Spleen (tissue), 11 donors: Measurements from ENCODE around the gene DYRK4. TPM values are rescaled to one million over a fixed set of nuclear protein-coding genes. Genes with fewer than 3 reads are reported as not detected.

Experiments used
- DNase-seq: peaks from one replicate; pipeline ENCODE4 v3.0.0-alpha.2; 2020
- H3K27ac ChIP-seq, 8 donors: fragments of 200-600 bp; sonication (generic) in 7 of 8; 1 replicate in 4 of 8; 2 replicates in 4 of 8; pipeline versions ENCODE4 v1.5.0 to v1.8.0; 2016 to 2021; ENCODE audit warnings: inconsistent platforms in 4 of 8, mild to moderate bottlenecking in 4 of 8, moderate library complexity in 1 of 8
- H3K27me3 ChIP-seq, 7 donors: fragments of 200-600 bp; sonication (generic) in 6 of 7; replicated peaks in 1 of 7; 1 replicate in 4 of 7; 2 replicates in 3 of 7; pipeline versions ENCODE4 v1.5.0 to v1.8.0; 2016 to 2021; ENCODE audit warnings: inconsistent platforms in 3 of 7, mild to moderate bottlenecking in 1 of 7
- H3K36me3 ChIP-seq, 6 donors: fragments of 200-600 bp; sonication (generic) in 5 of 6; 1 replicate in 4 of 6; 2 replicates in 2 of 6; pipeline versions ENCODE4 v1.5.0 to v1.8.0; 2016 to 2021; ENCODE audit warnings: inconsistent platforms in 2 of 6
- H3K4me1 ChIP-seq, 6 donors: fragments of 200-600 bp; sonication (generic) in 5 of 6; 1 replicate in 3 of 6; 2 replicates in 3 of 6; pipeline versions ENCODE4 v1.5.0 to v1.8.0; 2016 to 2021; ENCODE audit warnings: inconsistent platforms in 3 of 6
- H3K4me3 ChIP-seq, 8 donors: fragments of 200-600 bp; sonication (generic) in 7 of 8; 1 replicate in 4 of 8; 2 replicates in 4 of 8; pipeline versions ENCODE4 v1.5.0 to v1.8.0; 2016 to 2021; ENCODE audit warnings: inconsistent platforms in 4 of 8, mild to moderate bottlenecking in 4 of 8, moderate library complexity in 2 of 8
- H3K9me3 ChIP-seq, 8 donors: fragments of 200-600 bp; sonication (generic) in 7 of 8; 1 replicate in 4 of 8; 2 replicates in 4 of 8; pipeline versions ENCODE4 v1.5.0 to v1.8.0; 2016 to 2021; ENCODE audit warnings: inconsistent platforms in 4 of 8
- CTCF ChIP-seq, 11 experiments: fragments of 200-600 bp in 7 of 11; fragments of 450-650 bp in 4 of 11; sonication (generic) in 4 of 11; IDR thresholded peaks in 8 of 11; conservative IDR thresholded peaks in 3 of 11; 1 replicate in 7 of 11; 2 replicates in 4 of 11; pipeline versions ENCODE4 v1.4.0 to v1.8.0; 2016 to 2021; ENCODE audit warnings: antibody characterized with exemption in 11 of 11, inconsistent platforms in 4 of 11, mild to moderate bottlenecking in 1 of 11
- POLR2A ChIP-seq, 3 donors: fragments of 450-650 bp; IDR thresholded peaks; one replicate each; pipeline ENCODE4 v1.5.1; 2017; ENCODE audit warnings: antibody characterized with exemption in 3 of 3, mild to moderate bottlenecking in 1 of 3
- POLR2AphosphoS5 ChIP-seq, 3 donors: sonication (generic); formaldehyde crosslinking; IDR thresholded peaks; one replicate each; pipeline ENCODE4 v1.5.1; 2017; ENCODE audit warnings: antibody characterized with exemption in 3 of 3
- WGBS, 5 donors: extraction: QIAGEN DNeasy Blood & Tissue Kit in 3 of 5; methylation state at CpG; one replicate each; pipeline versions ENCODE4 v1.1.5 to v1.1.7; 2013 to 2018; 5-methylcytosine and 5-hydroxymethylcytosine counted together
- intact Hi-C: fragments of 100-400 bp; cut with DNase I; formaldehyde crosslinking; loops from one replicate; pipeline ENCODE4 v1.15.0; 2023; ENCODE audit warnings: low total_unique reads
- polyA plus RNA-seq, 3 donors: library from polyadenylated mRNA; stranded (reverse); fragments of 200-250 nt; gene quantifications; one replicate each; pipeline ENCODE4 v1.2.1, GENCODE V29; 2013
- total RNA-seq, 7 donors: library from RNA; depleted of rRNA in 3 of 7; stranded (reverse); fragments of >200 nt in 3 of 7; fragmentation: NEBNext Ultra II Directional in 4 of 7; extraction: Animal tissue kit (Norgen Biotek cat#: 25700) in 4 of 7; gene quantifications; one replicate each; pipeline versions ENCODE4 v1.1.0 to v1.2.1, GENCODE V29; 2016 to 2021
- donor health status: healthy with polysubstance abuse.
- donor health status: DM: no; HTN: no; CAD: no; lungs with moderate emphysema.
- donor health status: DM: no; HTN: no; CAD: no.
- donor health status: Bipolar disorder and iron deficiency.
- donor health status: healthy.
- donor health status: DM: no; HTN: no; CAD: no.
- donor health status: DM: yes; HTN: yes; CAD: no.

Gene DYRK4
- total and polyA plus RNA-seq, 10 donors, result 32.4 to 69.6 (median 42.2) TPM

GRCh38 chr12:4588916-4589315 lies 26.9 kb downstream of the DYRK4 start:
- WGBS, 5 donors, result 92 to 99% (median 95%) methylated on average over 3 of the region's 3 CpGs
- DNase-seq, result no peak
- no peaks in the 10 kb centered on the region for H3K27me3 ChIP-seq
- peaks cover 0 to 10% (median 0%) of the 10 kb centered on the region in 6 donors for H3K36me3 ChIP-seq
- H3K9me3 ChIP-seq, result no peaks in the 10 kb centered on the region
- no peak overlapping the region for H3K4me3 ChIP-seq
- no peak overlapping the region for H3K27ac ChIP-seq
- TF ChIP-seq POLR2AphosphoS5 (IDR thresholded peaks at IDR 0.05) (no peak), CTCF (IDR thresholded peaks at IDR 0.05 in 8 of 11, conservative IDR thresholded peaks at IDR 0.05 in 3 of 11) (no peak), POLR2A (IDR thresholded peaks at IDR 0.05) (no peak)
- no peaks in the 10 kb centered on the region for H3K4me1 ChIP-seq
- intact Hi-C loops, result no loop called here

- DNase-seq, result no peak
- H3K27ac ChIP-seq, result peak overlapping the region in 2 of 8 donors; percentile 22 to 50
- no peaks in the 10 kb centered on the region for H3K4me1 ChIP-seq
- H3K27me3 ChIP-seq, result no peaks in the 10 kb centered on the region
- H3K9me3 ChIP-seq, result no peaks in the 10 kb centered on the region
- intact Hi-C loops, result no loop called here
- no peak for TF ChIP-seq CTCF (IDR thresholded peaks at IDR 0.05 in 8 of 11, conservative IDR thresholded peaks at IDR 0.05 in 3 of 11)
- no peak for TF ChIP-seq POLR2AphosphoS5 (IDR thresholded peaks at IDR 0.05)
- no peak for TF ChIP-seq POLR2A (IDR thresholded peaks at IDR 0.05)
- H3K36me3 ChIP-seq, result peaks cover 0 to 17% (median 0%) of the 10 kb centered on the region in 6 donors
- 30 to 80% (median 71%) methylated on average over 2 of the region's 2 CpGs for WGBS, 5 donors
- no peak overlapping the region for H3K4me3 ChIP-seq
These were observed 27.9 kb downstream of the DYRK4 start for GRCh38 chr12:4589941-4590340.

GRCh38 chr12:4591180-4591687 lies 29.2 kb downstream of the DYRK4 start:
- intact Hi-C loops, result no loop called here
- peak overlapping the region in 1 of 8 donors; percentile 22 for H3K27ac ChIP-seq
- TF ChIP-seq POLR2A (IDR thresholded peaks at IDR 0.05) (no peak), POLR2AphosphoS5 (IDR thresholded peaks at IDR 0.05) (no peak), CTCF (IDR thresholded peaks at IDR 0.05 in 8 of 11, conservative IDR thresholded peaks at IDR 0.05 in 3 of 11) (no peak)
- H3K4me1 ChIP-seq, result no peaks in the 10 kb centered on the region
- 79 to 88% (median 81%) methylated on average over 7 of the region's 7 CpGs for WGBS, 5 donors
- H3K36me3 ChIP-seq, result peaks cover 0 to 24% (median 0%) of the 10 kb centered on the region in 6 donors
- H3K9me3 ChIP-seq, result no peaks in the 10 kb centered on the region
- H3K4me3 ChIP-seq, result no peak overlapping the region
- DNase-seq, result no peak
- no peaks in the 10 kb centered on the region for H3K27me3 ChIP-seq

GRCh38 chr12:4595881-4596280 lies 33.9 kb downstream of the DYRK4 start:
- no peak for DNase-seq
- no peaks in the 10 kb centered on the region for H3K27me3 ChIP-seq
- WGBS, 5 donors, result 94 to 99% (median 97%) methylated on average over 6 of the region's 6 CpGs
- TF ChIP-seq CTCF (IDR thresholded peaks at IDR 0.05 in 8 of 11, conservative IDR thresholded peaks at IDR 0.05 in 3 of 11) (no peak), POLR2AphosphoS5 (IDR thresholded peaks at IDR 0.05) (no peak), POLR2A (IDR thresholded peaks at IDR 0.05) (no peak)
- peaks cover 0 to 35% (median 0%) of the 10 kb centered on the region in 6 donors for H3K36me3 ChIP-seq
- H3K4me3 ChIP-seq, result no peak overlapping the region
- H3K9me3 ChIP-seq, result no peaks in the 10 kb centered on the region
- H3K4me1 ChIP-seq, result no peaks in the 10 kb centered on the region
- intact Hi-C loops, result no loop called here
- H3K27ac ChIP-seq, result no peak overlapping the region
